ENCODE measurements around the gene CDH12. TPM values are rescaled to one million over a fixed set of nuclear protein-coding genes. Genes with fewer than 3 reads are reported as not detected.
"Not testable (repeated sequence)": the region's sequence is repeated elsewhere in the genome, so short reads cannot be mapped to it uniquely, and the experiment has no call there.

Gene CDH12
- total RNA-seq, 1 donor from 2014 or later = 0.11 TPM

GRCh38 chr5:22352493-22352892 is 500.7 kb downstream of the CDH12 start:
- DNase-seq (ENCODE audit: low spot score in 2 of 2) = no peak
- no peak for TF ChIP-seq CTCF (IDR thresholded peaks at IDR 0.05)
- Histone ChIP-seq H3K27me3 (no peaks in the 10 kb centered on the region), H3K4me1 (no peaks in the 10 kb centered on the region), H3K4me3 (no peak overlapping the region), H3K9me3 (no peaks in the 10 kb centered on the region), H3K27ac (no peak overlapping the region), H3K36me3 (no peaks in the 10 kb centered on the region)
- intact Hi-C loops (cut with DNase I) = no loop called here

- DNase-seq (ENCODE audit: low spot score in 2 of 2) = no peak
- no peaks in the 10 kb centered on the region for H3K27me3 ChIP-seq
- no peak for TF ChIP-seq CTCF (IDR thresholded peaks at IDR 0.05)
- no peaks in the 10 kb centered on the region for H3K4me1 ChIP-seq
- intact Hi-C loops (cut with DNase I) = no loop called here
- H3K36me3 ChIP-seq = no peaks in the 10 kb centered on the region
- H3K9me3 ChIP-seq = no peaks in the 10 kb centered on the region
- H3K4me3 ChIP-seq = no peak overlapping the region
- H3K27ac ChIP-seq = no peak overlapping the region
Observed at GRCh38 chr5:22351178-22351577, 502.0 kb downstream of the CDH12 start.

- H3K4me3 ChIP-seq = no peak overlapping the region
- no peaks in the 10 kb centered on the region for H3K36me3 ChIP-seq
- no peaks in the 10 kb centered on the region for H3K27me3 ChIP-seq
- intact Hi-C loops (cut with DNase I) = no loop called here
- TF ChIP-seq CTCF (IDR thresholded peaks at IDR 0.05) = no peak
- no peaks in the 10 kb centered on the region for H3K4me1 ChIP-seq
- H3K9me3 ChIP-seq = no peaks in the 10 kb centered on the region
- DNase-seq (ENCODE audit: low spot score in 2 of 2) = no peak
- H3K27ac ChIP-seq = no peak overlapping the region
Observed at GRCh38 chr5:22348027-22348426, 505.1 kb downstream of the CDH12 start.

GRCh38 chr5:22344000-22344399 is 509.1 kb downstream of the CDH12 start:
- Histone ChIP-seq H3K27ac (no peak overlapping the region), H3K4me1 (no peaks in the 10 kb centered on the region), H3K27me3 (no peaks in the 10 kb centered on the region), H3K9me3 (no peaks in the 10 kb centered on the region), H3K4me3 (no peak overlapping the region), H3K36me3 (no peaks in the 10 kb centered on the region)
- intact Hi-C loops (cut with DNase I) = no loop called here
- TF ChIP-seq CTCF (IDR thresholded peaks at IDR 0.05) = no peak
- DNase-seq (ENCODE audit: low spot score in 2 of 2) = no peak

- Histone ChIP-seq H3K4me1 (no peaks in the 10 kb centered on the region), H3K4me3 (no peak overlapping the region), H3K36me3 (no peaks in the 10 kb centered on the region), H3K27ac (no peak overlapping the region), H3K27me3 (no peaks in the 10 kb centered on the region), H3K9me3 (no peaks in the 10 kb centered on the region)
- TF ChIP-seq CTCF (IDR thresholded peaks at IDR 0.05) = no peak
- intact Hi-C loops (cut with DNase I) = no loop called here
- DNase-seq (ENCODE audit: low spot score in 2 of 2) = no peak
Observed at GRCh38 chr5:22341406-22341805, 511.7 kb downstream of the CDH12 start.

- H3K27me3 ChIP-seq; DNase-seq (ENCODE audit: low spot score in 2 of 2); H3K9me3 ChIP-seq; H3K27ac ChIP-seq; H3K4me3 ChIP-seq; H3K36me3 ChIP-seq; H3K4me1 ChIP-seq; intact Hi-C loops (cut with DNase I): not testable (repeated sequence)
Observed at GRCh38 chr5:22332949-22333348, 520.2 kb downstream of the CDH12 start.

All from ascending aorta (tissue), 2 donors.